H9 (cell line): ENCODE data around the gene CNDP2. TPM values are rescaled to one million over a fixed set of nuclear protein-coding genes. Genes with fewer than 3 reads are reported as not detected.

ENCODE experiments used
- DNase-seq: peaks from one replicate; pipeline ENCODE4 v3.0.0-alpha.2; 2017
- H2AFZ ChIP-seq: one replicate; pipeline ENCODE4 v1.6.1; 2013; ENCODE audit warnings: mild to moderate bottlenecking, low read length, control low read depth, moderate library complexity
- H2AK5ac ChIP-seq: 2 replicates; pipeline ENCODE4 v1.6.1; 2013; ENCODE audit warnings: low read length, control low read depth, mixed read lengths; ENCODE audit not compliant: insufficient read length
- H2BK120ac ChIP-seq: one replicate; pipeline ENCODE4 v1.6.1; 2013; ENCODE audit warnings: low read depth, mild to moderate bottlenecking, low read length, control low read depth, inconsistent platforms; ENCODE audit not compliant: poor library complexity, severe bottlenecking
- H2BK12ac ChIP-seq: 2 replicates; pipeline ENCODE4 v1.6.1; 2013; ENCODE audit warnings: low read length, control low read depth, mixed read lengths, low read depth; ENCODE audit not compliant: insufficient read length
- H2BK15ac ChIP-seq: 2 replicates; pipeline ENCODE4 v1.6.1; 2013; ENCODE audit warnings: low read depth, low read length, control low read depth
- H2BK20ac ChIP-seq: one replicate; pipeline ENCODE4 v1.6.1; 2013; ENCODE audit warnings: low read depth, mild to moderate bottlenecking, low read length, control low read depth, inconsistent platforms; ENCODE audit not compliant: poor library complexity, severe bottlenecking
- H2BK5ac ChIP-seq: 2 replicates; pipeline ENCODE4 v1.6.1; 2013; ENCODE audit warnings: low read length, control low read depth, mixed read lengths; ENCODE audit not compliant: insufficient read length
- H3K14ac ChIP-seq: 2 replicates; pipeline ENCODE4 v1.6.1; 2013; ENCODE audit warnings: low read length, control low read depth; ENCODE audit not compliant: insufficient read depth
- H3K18ac ChIP-seq: 2 replicates; pipeline ENCODE4 v1.6.1; 2013; ENCODE audit warnings: low read depth, mild to moderate bottlenecking, mixed read lengths, low read length, control low read depth; ENCODE audit not compliant: insufficient read length
- H3K23ac ChIP-seq: 2 replicates; pipeline ENCODE4 v1.6.1; 2013; ENCODE audit warnings: low read length, control low read depth, mixed read lengths, low read depth; ENCODE audit not compliant: insufficient read length
- H3K23me2 ChIP-seq: 2 replicates; pipeline ENCODE4 v1.6.1; 2013; ENCODE audit warnings: low read depth, mild to moderate bottlenecking, mixed read lengths, low read length, control low read depth; ENCODE audit not compliant: insufficient read length, poor library complexity, severe bottlenecking
- H3K27ac ChIP-seq: 2 replicates; pipeline ENCODE4 v1.5.1; 2013; ENCODE audit warnings: low read length, control low read depth, mixed read lengths, low read depth; ENCODE audit not compliant: insufficient read length
- H3K27me3 ChIP-seq: 2 replicates; pipeline ENCODE4 v1.6.1; 2013; ENCODE audit warnings: low read length, control low read depth, inconsistent platforms; ENCODE audit not compliant: insufficient read depth
- H3K4ac ChIP-seq: 2 replicates; pipeline ENCODE4 v1.6.1; 2013; ENCODE audit warnings: low read depth, mild to moderate bottlenecking, control low read depth, inconsistent platforms, low read length, moderate library complexity
- H3K4me1 ChIP-seq: 2 replicates; pipeline ENCODE4 v1.6.1; 2013; ENCODE audit warnings: low read length, control low read depth, inconsistent platforms; ENCODE audit not compliant: insufficient read depth
- H3K4me2 ChIP-seq: 2 replicates; pipeline ENCODE4 v1.6.1; 2013; ENCODE audit warnings: low read length, control low read depth, mixed read lengths; ENCODE audit not compliant: insufficient read length, insufficient read depth
- H3K56ac ChIP-seq: 2 replicates; pipeline ENCODE4 v1.6.1; 2013; ENCODE audit warnings: low read depth, mild to moderate bottlenecking, mixed read lengths, low read length, control low read depth; ENCODE audit not compliant: insufficient read length
- H3K79me1 ChIP-seq: 2 replicates; pipeline ENCODE4 v1.6.1; 2013; ENCODE audit warnings: low read depth, mild to moderate bottlenecking, moderate library complexity, low read length, control low read depth, inconsistent platforms; ENCODE audit not compliant: insufficient read depth, poor library complexity, severe bottlenecking
- H3K79me2 ChIP-seq: 2 replicates; pipeline ENCODE4 v1.6.1; 2013; ENCODE audit warnings: low read length, control low read depth, inconsistent platforms; ENCODE audit not compliant: insufficient read depth
- H3K9ac ChIP-seq: 2 replicates; pipeline ENCODE4 v1.6.1; 2013; ENCODE audit warnings: low read length, control low read depth, mixed read lengths; ENCODE audit not compliant: insufficient read length; ENCODE audit errors: extremely low read depth
- H3K9me3 ChIP-seq: one replicate; pipeline ENCODE4 v1.6.1; 2013; ENCODE audit warnings: low read depth, low read length, inconsistent platforms; ENCODE audit not compliant: control insufficient read depth
- H3T11ph ChIP-seq: one replicate; pipeline ENCODE4 v1.6.1; 2013; ENCODE audit warnings: mild to moderate bottlenecking, low read length, control low read depth, inconsistent platforms
- H4K20me1 ChIP-seq: one replicate; pipeline ENCODE4 v1.6.1; 2013; ENCODE audit not compliant: control insufficient read depth, insufficient read length, insufficient read depth
- H4K5ac ChIP-seq: 2 replicates; pipeline ENCODE4 v1.6.1; 2013; ENCODE audit warnings: low read depth, mild to moderate bottlenecking, mixed read lengths, low read length, control low read depth; ENCODE audit not compliant: insufficient read length
- H4K8ac ChIP-seq: replicated peaks from 2 replicates; pipeline ENCODE4 v1.6.1; 2013; ENCODE audit warnings: low read length, control low read depth, mixed read lengths, low read depth; ENCODE audit not compliant: insufficient read length
- H4K91ac ChIP-seq: 2 replicates; pipeline ENCODE4 v1.6.1; 2013; ENCODE audit warnings: low read depth, mild to moderate bottlenecking, moderate library complexity, mixed read lengths, low read length, control low read depth; ENCODE audit not compliant: insufficient read length
- H3K27ac Mint-ChIP-seq, 3 experiments: 2 replicates in 2 of 3; 3 replicates in 1 of 3; pipeline ENCODE4 v1.8.0; 2020 to 2021; ENCODE audit warnings: mixed read lengths in 3 of 3, mild to moderate bottlenecking in 1 of 3, moderate library complexity in 1 of 3
- H3K27me3 Mint-ChIP-seq: 2 replicates; pipeline ENCODE4 v1.8.0; 2021; ENCODE audit warnings: low read depth, mild to moderate bottlenecking, moderate library complexity, mixed read lengths
- H3K36me3 Mint-ChIP-seq, 3 experiments: 2 replicates in 2 of 3; 3 replicates in 1 of 3; pipeline ENCODE4 v1.8.0; 2020 to 2021; ENCODE audit warnings: low read depth in 3 of 3, mixed read lengths in 3 of 3; ENCODE audit not compliant: insufficient read depth in 1 of 3
- H3K4me1 Mint-ChIP-seq, 2 experiments: 2 replicates each; pipeline ENCODE4 v1.8.0; 2020; ENCODE audit warnings: mixed read lengths in 2 of 2
- H3K4me3 Mint-ChIP-seq, 2 experiments: 2 replicates in 1 of 2; 3 replicates in 1 of 2; pipeline ENCODE4 v1.8.0; 2020 to 2021; ENCODE audit warnings: mild to moderate bottlenecking in 2 of 2, mixed read lengths in 2 of 2, moderate library complexity in 1 of 2
- H3K9me3 Mint-ChIP-seq, 2 experiments: 2 replicates in 1 of 2; 3 replicates in 1 of 2; pipeline ENCODE4 v1.8.0; 2020; ENCODE audit warnings: mild to moderate bottlenecking in 2 of 2, mixed read lengths in 2 of 2, moderate library complexity in 1 of 2
- WGBS: extraction: QIAGEN DNeasy Blood & Tissue Kit; methylation state at CpG from one replicate; pipeline ENCODE4 v1.1.7; 2013; ENCODE audit warnings: missing lambda C conversion rate, low lambda C conversion rate, mixed read lengths; ENCODE audit not compliant: insufficient read length; ENCODE audit errors: extremely low coverage; 5-methylcytosine and 5-hydroxymethylcytosine counted together
- total RNA-seq: library from RNA; stranded (reverse); gene quantifications from 2 replicates; pipeline ENCODE4 v1.2.1, GENCODE V29; 2021
- TF ChIP-seq, protein P1 (sequence below): fragments of 200-600 bp; sonication (generic); conservative IDR thresholded peaks from 3 replicates; pipeline ENCODE4 v1.8.0; 2021; ENCODE audit warnings: antibody characterized with exemption, mild to moderate bottlenecking

The CNDP2 gene
- total RNA-seq, 1 experiment from 2014 or later: 212 TPM

DNA sequence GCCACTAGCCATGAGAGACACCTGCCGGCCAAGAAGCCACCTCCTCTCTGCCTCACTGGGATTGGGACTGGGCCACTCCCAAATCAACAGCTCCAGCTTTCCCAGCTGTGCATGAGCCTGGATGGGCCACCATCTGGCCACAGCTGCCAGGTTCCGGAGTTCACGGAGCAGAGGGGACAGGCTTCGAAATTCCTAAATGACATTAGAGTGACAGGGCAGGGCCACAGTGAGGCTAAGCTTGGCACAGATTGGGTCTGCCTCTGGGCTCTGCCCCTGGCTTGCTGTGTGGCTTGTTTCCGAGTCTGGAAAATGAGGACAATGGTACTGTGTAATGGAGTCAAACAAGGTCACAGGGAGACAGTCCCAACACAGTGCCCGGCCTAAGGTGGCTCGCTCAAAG lies 45.5 kb upstream of the CNDP2 start:
- H3K79me1 ChIP-seq: no peaks in the 10 kb centered on the region
- Mint-ChIP-seq H3K4me3 (no peak overlapping the region), H3K36me3 (no peaks in the 10 kb centered on the region; a peak in 1 of 7 replicates), H3K27me3 (peaks cover 29% of the 10 kb centered on the region), H3K27ac (no peak overlapping the region), H3K9me3 (no peaks in the 10 kb centered on the region; a peak in 1 of 5 replicates), H3K4me1 (peaks cover 8 to 9% of the 10 kb centered on the region in 2 experiments; a peak in 3 of 4 replicates)
- no CpG with 5 or more reads among the region's 7 CpGs for WGBS
- no peak overlapping the region for H3K56ac ChIP-seq
- H3K9me3 ChIP-seq: no peaks in the 10 kb centered on the region
- H2BK120ac ChIP-seq: no peak overlapping the region
- peaks cover under 1% of the 10 kb centered on the region; the same call in 1 of the 2 replicates for H3K27me3 ChIP-seq
- H3K4ac ChIP-seq: no peak overlapping the region
- H4K91ac ChIP-seq: no peak overlapping the region
- no peak overlapping the region for H2BK15ac ChIP-seq
- H3K18ac ChIP-seq: no peak overlapping the region
- no peak overlapping the region for H2AFZ ChIP-seq
- H2BK5ac ChIP-seq: no peak overlapping the region
- H3K27ac ChIP-seq: no peak overlapping the region
- H3T11ph ChIP-seq: no peak overlapping the region
- no peak overlapping the region for H4K5ac ChIP-seq
- no peak overlapping the region for H3K23ac ChIP-seq
- H4K8ac ChIP-seq: no peak overlapping the region
- TF ChIP-seq, protein P1, sequence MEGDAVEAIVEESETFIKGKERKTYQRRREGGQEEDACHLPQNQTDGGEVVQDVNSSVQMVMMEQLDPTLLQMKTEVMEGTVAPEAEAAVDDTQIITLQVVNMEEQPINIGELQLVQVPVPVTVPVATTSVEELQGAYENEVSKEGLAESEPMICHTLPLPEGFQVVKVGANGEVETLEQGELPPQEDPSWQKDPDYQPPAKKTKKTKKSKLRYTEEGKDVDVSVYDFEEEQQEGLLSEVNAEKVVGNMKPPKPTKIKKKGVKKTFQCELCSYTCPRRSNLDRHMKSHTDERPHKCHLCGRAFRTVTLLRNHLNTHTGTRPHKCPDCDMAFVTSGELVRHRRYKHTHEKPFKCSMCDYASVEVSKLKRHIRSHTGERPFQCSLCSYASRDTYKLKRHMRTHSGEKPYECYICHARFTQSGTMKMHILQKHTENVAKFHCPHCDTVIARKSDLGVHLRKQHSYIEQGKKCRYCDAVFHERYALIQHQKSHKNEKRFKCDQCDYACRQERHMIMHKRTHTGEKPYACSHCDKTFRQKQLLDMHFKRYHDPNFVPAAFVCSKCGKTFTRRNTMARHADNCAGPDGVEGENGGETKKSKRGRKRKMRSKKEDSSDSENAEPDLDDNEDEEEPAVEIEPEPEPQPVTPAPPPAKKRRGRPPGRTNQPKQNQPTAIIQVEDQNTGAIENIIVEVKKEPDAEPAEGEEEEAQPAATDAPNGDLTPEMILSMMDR: no peak
- no peak overlapping the region for H3K9ac ChIP-seq
- H3K4me2 ChIP-seq: no peak overlapping the region
- H2AK5ac ChIP-seq: no peak overlapping the region
- no peaks in the 10 kb centered on the region for H3K23me2 ChIP-seq
- no peak overlapping the region for H2BK20ac ChIP-seq
- DNase-seq: no peak
- no peaks in the 10 kb centered on the region for H4K20me1 ChIP-seq
- H2BK12ac ChIP-seq: no peak overlapping the region
- no peaks in the 10 kb centered on the region for H3K79me2 ChIP-seq
- H3K14ac ChIP-seq: no peak overlapping the region
- H3K4me1 ChIP-seq: no peaks in the 10 kb centered on the region; the same call in 1 of the 2 replicates
